Astrocyte (in vitro differentiated cells and primary cell): ENCODE results near the gene ME1. TPM values are rescaled to one million over a fixed set of nuclear protein-coding genes. Genes with fewer than 3 reads are reported as not detected.
"Not testable (repeated sequence)": the region's sequence is repeated elsewhere in the genome, so short reads cannot be mapped to it uniquely, and the experiment has no call there.

Experiments used
- DNase-seq: peaks from one replicate; pipeline ENCODE4 v3.0.0-alpha.2; 2010; ENCODE audit warnings: low read depth
- FAIRE-seq: peaks from 2 replicates; lab custom pipeline; 2011; peaks lifted over from hg19 to GRCh38; lab: Jason Lieb, UNC
- H2AFZ ChIP-seq: 2 replicates; pipeline ENCODE4 v1.6.0; 2012; ENCODE audit warnings: low read depth, low read length, inconsistent platforms
- H3K27ac ChIP-seq: 2 replicates; pipeline ENCODE4 v1.5.1; 2011; ENCODE audit warnings: low read depth, low read length, inconsistent platforms
- H3K27me3 ChIP-seq: 2 replicates; pipeline ENCODE4 v1.6.0; 2011; ENCODE audit warnings: low read length, inconsistent platforms; ENCODE audit not compliant: insufficient read depth
- H3K36me3 ChIP-seq: 2 replicates; pipeline ENCODE4 v1.5.1; 2011; ENCODE audit warnings: low read length, inconsistent platforms; ENCODE audit not compliant: insufficient read depth
- H3K4me1 ChIP-seq: 2 replicates; pipeline ENCODE4 v1.5.1; 2011; ENCODE audit warnings: low read length, inconsistent platforms; ENCODE audit not compliant: insufficient read depth
- H3K4me2 ChIP-seq: 2 replicates; pipeline ENCODE4 v1.6.0; 2012; ENCODE audit warnings: low read length, inconsistent platforms
- H3K4me3 ChIP-seq: 2 replicates; pipeline ENCODE4 v1.5.1; 2011; ENCODE audit warnings: low read depth, mild to moderate bottlenecking, low read length, inconsistent platforms; ENCODE audit not compliant: insufficient read depth
- H3K79me2 ChIP-seq: 2 replicates; pipeline ENCODE4 v1.6.0; 2012; ENCODE audit warnings: mild to moderate bottlenecking, low read length, inconsistent platforms; ENCODE audit not compliant: insufficient read depth
- H3K9ac ChIP-seq: 2 replicates; pipeline ENCODE4 v1.6.0; 2012; ENCODE audit warnings: mild to moderate bottlenecking, low read length, inconsistent platforms
- H3K9me3 ChIP-seq: 2 replicates; pipeline ENCODE4 v1.5.1; 2012; ENCODE audit warnings: low read depth, mild to moderate bottlenecking, low read length, inconsistent platforms; ENCODE audit not compliant: insufficient read depth
- H4K20me1 ChIP-seq: 2 replicates; pipeline ENCODE4 v1.6.0; 2012; ENCODE audit warnings: low read length, inconsistent platforms; ENCODE audit not compliant: insufficient read depth
- H3K27ac Mint-ChIP-seq: one replicate; pipeline ENCODE4 v1.8.0; 2021; ENCODE audit warnings: mild to moderate bottlenecking, mixed read lengths; ENCODE audit not compliant: unreplicated experiment
- H3K27me3 Mint-ChIP-seq: one replicate; pipeline ENCODE4 v1.8.0; 2021; ENCODE audit warnings: low read depth, mixed read lengths; ENCODE audit not compliant: unreplicated experiment
- H3K36me3 Mint-ChIP-seq: one replicate; pipeline ENCODE4 v1.8.0; 2021; ENCODE audit warnings: low read depth, mixed read lengths; ENCODE audit not compliant: unreplicated experiment
- H3K4me1 Mint-ChIP-seq: one replicate; pipeline ENCODE4 v1.8.0; 2021; ENCODE audit warnings: low read depth, mixed read lengths; ENCODE audit not compliant: unreplicated experiment
- H3K4me3 Mint-ChIP-seq: one replicate; pipeline ENCODE4 v1.8.0; 2021; ENCODE audit warnings: mild to moderate bottlenecking, moderate library complexity, mixed read lengths; ENCODE audit not compliant: unreplicated experiment
- H3K9me3 Mint-ChIP-seq: one replicate; pipeline ENCODE4 v1.8.0; 2021; ENCODE audit warnings: mild to moderate bottlenecking, mixed read lengths; ENCODE audit not compliant: unreplicated experiment
- EZH2 ChIP-seq: IDR thresholded peaks from 2 replicates; pipeline ENCODE4 v1.6.1; 2012; ENCODE audit warnings: mild to moderate bottlenecking, low read length, inconsistent platforms; ENCODE audit not compliant: insufficient read depth
- total RNA-seq: library from RNA; stranded (reverse); gene quantifications from 2 replicates; pipeline ENCODE4 v1.2.1, GENCODE V29; 2021
- TF ChIP-seq, protein P1 (sequence below): IDR thresholded peaks from 2 replicates; pipeline ENCODE4 v1.5.1; 2011; ENCODE audit warnings: low read depth, mild to moderate bottlenecking, inconsistent platforms, low read length, moderate library complexity; ENCODE audit not compliant: insufficient read depth

ME1 gene
- total RNA-seq, 1 donor from 2014 or later, result 38.5 TPM

DNA sequence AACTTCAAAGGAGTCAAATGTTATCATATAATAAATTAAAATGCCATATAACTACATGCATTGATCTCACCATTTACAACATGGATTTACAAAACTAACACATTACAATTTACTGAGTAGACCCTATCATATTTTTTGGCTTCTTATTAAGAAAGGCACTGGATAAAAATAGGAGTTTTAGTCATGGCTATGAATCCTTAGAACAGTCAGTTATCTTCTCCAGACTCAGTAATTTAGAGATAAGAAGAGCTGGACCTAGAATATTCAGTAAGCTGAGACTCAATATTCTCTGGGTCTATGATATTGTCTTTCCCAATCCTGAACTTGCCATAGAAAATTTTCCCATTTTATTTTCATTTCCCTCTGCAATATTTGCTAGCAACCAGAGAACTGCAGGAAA, 62.3 kb downstream of the ME1 start:
- H2AFZ ChIP-seq, result no peak overlapping the region
- no peak overlapping the region for H3K27ac Mint-ChIP-seq
- H3K27me3 ChIP-seq, result no peaks in the 10 kb centered on the region
- H3K9ac ChIP-seq, result no peak overlapping the region
- TF ChIP-seq EZH2, result no peak
- TF ChIP-seq, protein P1, sequence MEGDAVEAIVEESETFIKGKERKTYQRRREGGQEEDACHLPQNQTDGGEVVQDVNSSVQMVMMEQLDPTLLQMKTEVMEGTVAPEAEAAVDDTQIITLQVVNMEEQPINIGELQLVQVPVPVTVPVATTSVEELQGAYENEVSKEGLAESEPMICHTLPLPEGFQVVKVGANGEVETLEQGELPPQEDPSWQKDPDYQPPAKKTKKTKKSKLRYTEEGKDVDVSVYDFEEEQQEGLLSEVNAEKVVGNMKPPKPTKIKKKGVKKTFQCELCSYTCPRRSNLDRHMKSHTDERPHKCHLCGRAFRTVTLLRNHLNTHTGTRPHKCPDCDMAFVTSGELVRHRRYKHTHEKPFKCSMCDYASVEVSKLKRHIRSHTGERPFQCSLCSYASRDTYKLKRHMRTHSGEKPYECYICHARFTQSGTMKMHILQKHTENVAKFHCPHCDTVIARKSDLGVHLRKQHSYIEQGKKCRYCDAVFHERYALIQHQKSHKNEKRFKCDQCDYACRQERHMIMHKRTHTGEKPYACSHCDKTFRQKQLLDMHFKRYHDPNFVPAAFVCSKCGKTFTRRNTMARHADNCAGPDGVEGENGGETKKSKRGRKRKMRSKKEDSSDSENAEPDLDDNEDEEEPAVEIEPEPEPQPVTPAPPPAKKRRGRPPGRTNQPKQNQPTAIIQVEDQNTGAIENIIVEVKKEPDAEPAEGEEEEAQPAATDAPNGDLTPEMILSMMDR, result no peak
- no peak overlapping the region for H3K27ac ChIP-seq
- no peaks in the 10 kb centered on the region for H4K20me1 ChIP-seq
- no peak overlapping the region for H3K4me3 ChIP-seq
- H3K4me1 ChIP-seq, result no peaks in the 10 kb centered on the region
- H3K4me2 ChIP-seq, result no peak overlapping the region
- H3K4me1 Mint-ChIP-seq, result peaks cover 14% of the 10 kb centered on the region
- H3K27me3 Mint-ChIP-seq, result no peaks in the 10 kb centered on the region
- H3K9me3 ChIP-seq, result no peaks in the 10 kb centered on the region
- H3K4me3 Mint-ChIP-seq, result no peak overlapping the region
- peaks cover 9% of the 10 kb centered on the region for H3K36me3 Mint-ChIP-seq
- H3K36me3 ChIP-seq, result no peaks in the 10 kb centered on the region
- FAIRE-seq (no peak), DNase-seq (peak; percentile 18)
- no peaks in the 10 kb centered on the region for H3K9me3 Mint-ChIP-seq
- H3K79me2 ChIP-seq, result no peaks in the 10 kb centered on the region

DNA sequence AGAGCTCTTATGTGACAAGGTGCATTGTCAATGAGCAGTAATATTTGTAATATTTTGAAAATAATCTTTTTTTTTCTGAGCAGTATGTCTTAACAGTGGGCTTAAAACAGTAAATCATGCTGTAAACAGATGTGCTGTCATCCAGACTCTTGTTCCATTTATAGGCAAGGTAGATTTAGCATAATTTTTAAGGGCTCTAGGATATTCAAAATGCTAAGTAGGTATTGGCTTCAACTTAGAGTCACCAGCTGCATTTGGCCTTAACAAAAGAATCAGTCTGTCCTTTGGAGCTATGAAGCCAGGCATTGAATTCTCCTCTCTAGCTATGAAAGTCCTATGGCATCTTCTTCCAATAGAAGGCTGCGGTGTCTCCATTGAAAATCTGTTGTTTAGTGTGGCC, 63.7 kb downstream of the ME1 start:
- Mint-ChIP-seq H3K36me3 (peaks cover 16% of the 10 kb centered on the region), H3K9me3 (no peaks in the 10 kb centered on the region), H3K27me3 (no peaks in the 10 kb centered on the region), H3K4me1 (peaks cover 14% of the 10 kb centered on the region), H3K27ac (no peak overlapping the region), H3K4me3 (no peak overlapping the region)
- DNase-seq (no peak), FAIRE-seq (no peak)
- Histone ChIP-seq H4K20me1 (no peaks in the 10 kb centered on the region), H3K9ac (no peak overlapping the region), H3K36me3 (no peaks in the 10 kb centered on the region), H3K9me3 (no peaks in the 10 kb centered on the region), H3K4me2 (no peak overlapping the region), H3K27me3 (no peaks in the 10 kb centered on the region), H3K79me2 (no peaks in the 10 kb centered on the region), H2AFZ (no peak overlapping the region), H3K4me3 (no peak overlapping the region), H3K27ac (no peak overlapping the region), H3K4me1 (no peaks in the 10 kb centered on the region)
- TF ChIP-seq, protein P1, result no peak
- TF ChIP-seq EZH2, result no peak

DNA sequence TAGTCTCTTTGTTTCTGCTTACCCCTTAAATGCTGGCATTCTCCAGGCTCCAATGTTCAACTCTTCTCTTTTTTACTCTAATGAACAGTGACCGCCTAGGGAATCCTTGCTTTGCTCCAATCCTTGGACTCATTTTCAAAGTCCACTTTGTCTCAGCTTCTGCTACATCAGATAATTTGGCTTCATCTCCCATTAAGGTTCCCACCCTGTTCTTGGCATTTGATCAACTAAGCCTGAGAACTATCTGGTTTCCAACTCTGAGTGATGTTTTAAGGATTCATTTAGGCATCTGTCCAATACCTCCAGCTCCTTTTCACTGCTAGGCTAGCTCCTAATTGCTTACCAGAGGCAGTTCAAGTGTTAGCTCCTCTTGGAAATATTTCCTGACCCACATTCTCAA, 64.9 kb downstream of the ME1 start:
- Mint-ChIP-seq H3K27ac (no peak overlapping the region), H3K4me1 (peaks cover 5% of the 10 kb centered on the region)
- TF ChIP-seq, protein P1, result no peak
- TF ChIP-seq EZH2, result no peak

DNA sequence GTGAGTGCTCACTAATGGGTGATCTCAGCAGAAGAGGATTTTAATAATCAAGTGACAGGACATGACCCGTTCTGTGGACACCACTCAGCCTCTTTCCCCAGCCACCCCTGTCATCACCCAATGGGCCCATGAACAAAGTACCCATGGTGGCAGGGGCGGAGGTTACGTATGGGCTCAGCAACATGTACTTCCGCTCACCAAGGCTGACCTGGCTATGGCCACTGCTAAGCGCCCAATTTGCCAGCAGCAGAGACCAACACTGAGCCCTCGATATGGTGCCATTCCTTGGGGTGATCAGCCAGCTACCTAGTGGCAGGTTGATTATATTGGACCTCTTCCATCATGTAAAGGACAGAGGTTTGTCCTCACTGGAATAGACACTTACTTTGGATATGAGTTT, 68.5 kb downstream of the ME1 start:
- not testable (repeated sequence) for H3K4me3 ChIP-seq, H4K20me1 ChIP-seq, H2AFZ ChIP-seq, H3K79me2 ChIP-seq, H3K9me3 ChIP-seq, H3K9ac ChIP-seq, FAIRE-seq, H3K4me1 Mint-ChIP-seq, H3K27ac ChIP-seq, H3K4me1 ChIP-seq, DNase-seq, H3K27me3 Mint-ChIP-seq, H3K27me3 ChIP-seq, H3K36me3 ChIP-seq, H3K4me3 Mint-ChIP-seq, H3K4me2 ChIP-seq, H3K27ac Mint-ChIP-seq
- peaks cover 12% of the 10 kb centered on the region for H3K9me3 Mint-ChIP-seq
- H3K36me3 Mint-ChIP-seq, result peaks cover 46% of the 10 kb centered on the region

More for the DNA sequence above, 64.9 kb downstream of the ME1 start:
- peaks cover 28% of the 10 kb centered on the region for H3K36me3 Mint-ChIP-seq
- no peaks in the 10 kb centered on the region for H3K9me3 ChIP-seq
- no peak overlapping the region for H2AFZ ChIP-seq
- H3K27ac ChIP-seq, result no peak overlapping the region
- H4K20me1 ChIP-seq, result no peaks in the 10 kb centered on the region
- H3K27me3 Mint-ChIP-seq, result no peaks in the 10 kb centered on the region
- H3K79me2 ChIP-seq, result no peaks in the 10 kb centered on the region
- H3K36me3 ChIP-seq, result no peaks in the 10 kb centered on the region
- peaks cover 1% of the 10 kb centered on the region for H3K9me3 Mint-ChIP-seq
- H3K4me3 ChIP-seq, result no peak overlapping the region
- no peaks in the 10 kb centered on the region for H3K4me1 ChIP-seq
- no peaks in the 10 kb centered on the region for H3K27me3 ChIP-seq
- DNase-seq (peak; percentile 78), FAIRE-seq (no peak)
- no peak overlapping the region for H3K4me3 Mint-ChIP-seq
- no peak overlapping the region for H3K9ac ChIP-seq
- no peak overlapping the region for H3K4me2 ChIP-seq
